Suppressor macrophage treated with lipopolysaccharide for 1 hour (primary cell): ENCODE results near the gene SVIL.
A peak's percentile ranks its signal among the peaks of the same experiment; 100 is the strongest.
"Not testable (repeated sequence)": the region's sequence is repeated elsewhere in the genome, so short reads cannot be mapped to it uniquely, and the experiment has no call there.

Experiments used
- DNase-seq, 3 donors: peaks; one replicate each; pipeline ENCODE4 v3.0.0-alpha.2; 2020 to 2022

SVIL gene

GRCh38 chr10:29450405-29450804, 184.4 kb downstream of the SVIL start:
- DNase-seq, result no peak

- peak; percentile 73 to 92 (median 92) for DNase-seq
Observed at GRCh38 chr10:29448756-29449592, 185.8 kb downstream of the SVIL start.

- no peak for DNase-seq
Observed at GRCh38 chr10:29448125-29448524, 186.6 kb downstream of the SVIL start.

- DNase-seq, result peak; percentile 8 to 45 (median 45)
Observed at GRCh38 chr10:29446327-29446726, 188.4 kb downstream of the SVIL start.

- DNase-seq, result peak in 1 of 3 donors; percentile 26
Observed at GRCh38 chr10:29443745-29444523, 190.8 kb downstream of the SVIL start.

- no peak for DNase-seq
Observed at GRCh38 chr10:29440981-29441380, 193.8 kb downstream of the SVIL start.

- not testable (repeated sequence) for DNase-seq
Observed at GRCh38 chr10:29439005-29439404, 195.8 kb downstream of the SVIL start.

- DNase-seq, result no peak
Observed at GRCh38 chr10:29438271-29438670, 196.5 kb downstream of the SVIL start.

GRCh38 chr10:29437871-29438270, 196.9 kb downstream of the SVIL start:
- no peak for DNase-seq

- no peak for DNase-seq
Observed at GRCh38 chr10:29435809-29436501, 198.8 kb downstream of the SVIL start.

GRCh38 chr10:29434111-29434510, 200.7 kb downstream of the SVIL start:
- peak; percentile 28 to 64 (median 49) for DNase-seq

- no peak for DNase-seq
Observed at GRCh38 chr10:29431711-29432110, 203.1 kb downstream of the SVIL start.

- DNase-seq, result no peak
Observed at GRCh38 chr10:29430101-29430500, 204.7 kb downstream of the SVIL start.

- no peak for DNase-seq
Observed at GRCh38 chr10:29428486-29428885, 206.3 kb downstream of the SVIL start.

- no peak for DNase-seq
Observed at GRCh38 chr10:29427667-29428066, 207.1 kb downstream of the SVIL start.

GRCh38 chr10:29426420-29426819, 208.4 kb downstream of the SVIL start:
- no peak for DNase-seq

- no peak for DNase-seq
Observed at GRCh38 chr10:29424017-29424416, 210.8 kb downstream of the SVIL start.

GRCh38 chr10:29420744-29421143, 214.0 kb downstream of the SVIL start:
- no peak for DNase-seq

- DNase-seq, result no peak
Observed at GRCh38 chr10:29417324-29417723, 217.4 kb downstream of the SVIL start.

GRCh38 chr10:29415876-29416275, 218.9 kb downstream of the SVIL start:
- DNase-seq, result no peak

- no peak for DNase-seq
Observed at GRCh38 chr10:29414501-29414900, 220.3 kb downstream of the SVIL start.

- peak; percentile 27 to 53 (median 46) for DNase-seq
Observed at GRCh38 chr10:29412485-29412884, 222.3 kb downstream of the SVIL start.

- DNase-seq, result peak; percentile 66 to 69 (median 67)
Observed at GRCh38 chr10:29411666-29412315, 223.0 kb downstream of the SVIL start.
